Tibial nerve (tissue), 4 donors: ENCODE data around the gene TBRG4. TPM values are rescaled to one million over a fixed set of nuclear protein-coding genes. Genes with fewer than 3 reads are reported as not detected.

Source experiments
- DNase-seq, 2 donors: peaks; one replicate each; pipeline ENCODE4 v3.0.0-alpha.2; 2019; ENCODE audit warnings: low spot score in 2 of 2
- H3K27ac ChIP-seq, 4 donors: fragments of 200-600 bp; sonication (generic) in 3 of 4; one replicate each; pipeline ENCODE4 v1.5.1; 2017 to 2019; ENCODE audit warnings: mild to moderate bottlenecking in 1 of 4
- H3K27me3 ChIP-seq, 2 donors: fragments of 200-600 bp; sonication (generic) in 1 of 2; one replicate each; pipeline versions ENCODE4 v1.5.1 to v1.6.0; 2017 to 2019
- H3K36me3 ChIP-seq, 3 donors: fragments of 200-600 bp; sonication (generic); one replicate each; pipeline ENCODE4 v1.5.1; 2018 to 2019
- H3K4me1 ChIP-seq, 4 donors: fragments of 200-600 bp; sonication (generic) in 3 of 4; one replicate each; pipeline ENCODE4 v1.5.1; 2017 to 2019
- H3K4me3 ChIP-seq, 4 donors: fragments of 200-600 bp; sonication (generic) in 3 of 4; one replicate each; pipeline ENCODE4 v1.5.1; 2017 to 2019; ENCODE audit warnings: mild to moderate bottlenecking in 1 of 4, moderate library complexity in 1 of 4
- H3K9me3 ChIP-seq, 4 donors: fragments of 200-600 bp; sonication (generic) in 3 of 4; one replicate each; pipeline ENCODE4 v1.5.1; 2017 to 2019
- EP300 ChIP-seq, 2 donors: sonication (generic); formaldehyde crosslinking; IDR thresholded peaks; one replicate each; pipeline ENCODE4 v1.6.1; 2017; ENCODE audit warnings: antibody characterized with exemption in 2 of 2, mild to moderate bottlenecking in 1 of 2
- POLR2A ChIP-seq, 2 donors: fragments of 450-650 bp; IDR thresholded peaks; one replicate each; pipeline ENCODE4 v1.6.1; 2017; ENCODE audit warnings: antibody characterized with exemption in 2 of 2, mild to moderate bottlenecking in 2 of 2, moderate library complexity in 2 of 2
- WGBS, 2 donors: methylation state at CpG; one replicate each; pipeline ENCODE4 v1.1.5; 2018; 5-methylcytosine and 5-hydroxymethylcytosine counted together
- total RNA-seq, 4 donors: library from RNA; depleted of rRNA; stranded (reverse); fragments of >200 nt; gene quantifications; one replicate each; pipeline ENCODE4 v1.1.0, GENCODE V29; 2016
- TF ChIP-seq, protein P1 (sequence below), 5 experiments: fragments of 200-600 bp in 3 of 5; fragments of 450-650 bp in 2 of 5; sonication (generic) in 3 of 5; IDR thresholded peaks; one replicate each; pipeline ENCODE4 v1.5.1; 2016 to 2019; ENCODE audit warnings: antibody characterized with exemption in 5 of 5, mild to moderate bottlenecking in 3 of 5, moderate library complexity in 2 of 5

The TBRG4 gene
- total RNA-seq, 4 donors from 2014 or later, result 32.3 to 81.3 (median 54.0) TPM

DNA sequence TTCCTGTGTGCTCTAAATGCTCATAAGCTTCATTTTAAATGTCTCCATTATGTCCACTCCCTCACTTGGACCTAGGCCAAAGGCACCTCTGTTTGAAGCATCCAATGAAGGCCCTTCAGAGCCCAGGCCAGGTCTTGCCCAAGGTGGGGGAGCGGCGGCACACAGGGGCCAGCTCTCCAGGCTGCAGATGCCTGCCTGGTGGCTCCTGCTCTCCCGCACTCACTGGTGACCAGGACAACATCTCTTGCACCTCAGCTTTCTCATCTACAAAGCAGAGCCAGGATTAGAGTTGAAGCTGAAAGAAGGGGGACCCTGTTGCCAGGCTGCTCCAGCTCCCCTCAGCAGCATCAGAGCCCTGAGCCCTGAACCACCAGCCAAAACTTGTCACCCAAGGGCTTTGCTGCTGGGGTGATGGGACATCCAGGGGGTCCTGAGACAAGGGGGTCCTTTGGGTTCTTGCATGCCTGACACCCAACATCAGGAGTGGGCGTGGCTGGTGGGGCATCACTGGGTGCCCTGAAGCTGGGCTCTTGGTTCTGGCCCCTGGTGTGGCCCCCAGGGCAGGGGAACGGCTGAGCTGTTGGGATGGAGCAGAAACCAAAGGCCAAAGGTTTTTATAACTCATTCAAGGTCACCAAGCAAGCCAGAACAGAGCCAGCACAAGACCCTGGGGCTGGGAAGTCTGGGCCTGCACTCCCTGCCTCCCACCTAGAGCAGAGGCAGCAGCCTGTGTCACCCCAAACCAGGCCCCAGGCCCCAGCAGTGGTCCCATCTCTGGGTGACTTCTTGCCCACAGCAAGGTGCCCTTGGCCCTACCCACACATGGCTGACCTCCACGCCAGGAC lies 24.0 kb downstream of the TBRG4 start:
- Histone ChIP-seq H3K9me3 (no peaks in the 10 kb centered on the region), H3K27ac (peak overlapping the region in 3 of 4 donors; percentile 86 to 93 (median 92)), H3K4me1 (peaks cover 0 to 38% (median 8%) of the 10 kb centered on the region in 4 donors), H3K4me3 (no peak overlapping the region), H3K36me3 (peaks cover 0 to 30% (median 0%) of the 10 kb centered on the region in 3 donors), H3K27me3 (no peaks in the 10 kb centered on the region)
- no peak for DNase-seq
- TF ChIP-seq POLR2A (IDR thresholded peaks at IDR 0.05), result no peak
- TF ChIP-seq, protein P1, sequence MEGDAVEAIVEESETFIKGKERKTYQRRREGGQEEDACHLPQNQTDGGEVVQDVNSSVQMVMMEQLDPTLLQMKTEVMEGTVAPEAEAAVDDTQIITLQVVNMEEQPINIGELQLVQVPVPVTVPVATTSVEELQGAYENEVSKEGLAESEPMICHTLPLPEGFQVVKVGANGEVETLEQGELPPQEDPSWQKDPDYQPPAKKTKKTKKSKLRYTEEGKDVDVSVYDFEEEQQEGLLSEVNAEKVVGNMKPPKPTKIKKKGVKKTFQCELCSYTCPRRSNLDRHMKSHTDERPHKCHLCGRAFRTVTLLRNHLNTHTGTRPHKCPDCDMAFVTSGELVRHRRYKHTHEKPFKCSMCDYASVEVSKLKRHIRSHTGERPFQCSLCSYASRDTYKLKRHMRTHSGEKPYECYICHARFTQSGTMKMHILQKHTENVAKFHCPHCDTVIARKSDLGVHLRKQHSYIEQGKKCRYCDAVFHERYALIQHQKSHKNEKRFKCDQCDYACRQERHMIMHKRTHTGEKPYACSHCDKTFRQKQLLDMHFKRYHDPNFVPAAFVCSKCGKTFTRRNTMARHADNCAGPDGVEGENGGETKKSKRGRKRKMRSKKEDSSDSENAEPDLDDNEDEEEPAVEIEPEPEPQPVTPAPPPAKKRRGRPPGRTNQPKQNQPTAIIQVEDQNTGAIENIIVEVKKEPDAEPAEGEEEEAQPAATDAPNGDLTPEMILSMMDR (IDR thresholded peaks at IDR 0.05), result no peak
- no peak for TF ChIP-seq EP300 (IDR thresholded peaks at IDR 0.05)
- WGBS, 2 donors, result 79 to 97% methylated on average over 5 of the region's 6 CpGs

DNA sequence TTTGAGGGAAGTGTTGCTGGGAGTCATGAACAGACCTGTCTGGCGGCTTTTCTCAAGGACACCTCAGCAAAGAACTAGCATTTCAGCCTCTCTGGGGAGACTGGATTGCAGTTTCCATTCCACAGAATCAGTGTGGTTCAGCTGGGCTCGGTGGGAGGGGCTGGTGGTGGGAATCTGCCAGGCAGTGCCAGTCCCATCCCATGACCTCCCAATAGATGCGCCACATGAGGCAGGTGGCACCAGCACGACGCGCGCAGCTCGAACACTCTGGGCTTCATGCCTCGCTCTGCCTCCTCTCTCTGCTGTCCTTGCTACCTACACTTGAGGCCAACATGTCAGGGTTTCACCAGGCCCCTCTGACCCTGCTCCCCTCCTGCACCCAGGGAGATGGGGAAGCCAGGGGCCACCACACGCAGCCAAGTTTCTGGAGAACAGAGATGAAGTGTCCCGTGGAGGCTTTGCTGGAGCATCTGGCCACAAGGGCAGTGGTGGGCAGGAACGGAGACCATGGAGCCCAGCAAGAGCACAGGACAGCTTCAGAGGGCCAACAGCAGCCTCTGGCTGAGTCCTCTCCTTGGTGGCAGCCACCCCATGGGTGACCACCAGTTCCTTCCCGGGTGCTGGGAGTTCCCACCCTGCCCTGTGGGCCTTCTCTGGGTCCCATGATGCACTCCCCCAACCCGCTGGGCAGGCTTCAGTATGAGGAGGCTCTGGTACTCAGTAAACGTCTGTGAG lies 25.0 kb downstream of the TBRG4 start:
- TF ChIP-seq EP300 (IDR thresholded peaks at IDR 0.05), result no peak
- TF ChIP-seq, protein P1 (IDR thresholded peaks at IDR 0.05), result no peak
- no peak for TF ChIP-seq POLR2A (IDR thresholded peaks at IDR 0.05)
- WGBS, 2 donors, result 85 to 97% methylated on average over 10 to 15 of the region's 15 CpGs
- H3K36me3 ChIP-seq, result peaks cover 0 to 35% (median 0%) of the 10 kb centered on the region in 3 donors
- H3K4me3 ChIP-seq, result no peak overlapping the region
- no peaks in the 10 kb centered on the region for H3K9me3 ChIP-seq
- no peak for DNase-seq
- H3K27me3 ChIP-seq, result no peaks in the 10 kb centered on the region
- peaks cover 0 to 47% (median 15%) of the 10 kb centered on the region in 4 donors for H3K4me1 ChIP-seq
- no peak overlapping the region for H3K27ac ChIP-seq

DNA sequence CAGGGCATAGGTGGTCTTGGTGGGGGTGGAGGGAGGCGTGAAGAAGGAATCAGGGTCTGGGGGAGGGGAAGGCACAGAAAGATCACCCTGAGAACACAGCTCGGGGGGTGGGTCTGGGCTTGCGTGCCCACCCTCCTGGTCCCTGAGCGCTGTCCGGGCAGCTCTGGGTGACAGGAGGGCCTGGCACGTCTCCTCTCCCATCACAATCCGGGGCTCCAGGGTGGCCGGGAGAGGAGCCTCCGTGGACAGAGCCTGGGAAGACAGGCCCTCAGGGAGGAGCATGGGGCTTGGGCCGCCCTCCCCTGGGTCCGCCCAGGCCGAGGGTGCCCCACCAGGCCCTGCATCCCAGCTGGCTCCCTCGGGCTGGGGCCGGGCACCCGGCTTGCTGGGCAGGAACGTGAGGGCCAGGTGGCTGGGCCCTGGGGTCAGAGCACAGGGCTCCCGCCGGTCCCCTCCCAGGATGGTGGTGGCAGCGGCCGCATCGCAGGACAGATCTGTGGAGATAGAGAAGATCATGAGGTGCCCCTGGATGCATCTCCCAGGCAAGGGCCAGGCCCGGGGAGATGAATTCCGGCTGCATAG lies 25.8 kb downstream of the TBRG4 start:
- H3K4me1 ChIP-seq, result peaks cover 0 to 47% (median 15%) of the 10 kb centered on the region in 4 donors
- H3K36me3 ChIP-seq, result peaks cover 0 to 43% (median 0%) of the 10 kb centered on the region in 3 donors
- DNase-seq, result no peak
- no peak overlapping the region for H3K4me3 ChIP-seq
- no peaks in the 10 kb centered on the region for H3K27me3 ChIP-seq
- TF ChIP-seq EP300 (IDR thresholded peaks at IDR 0.05) (no peak), POLR2A (IDR thresholded peaks at IDR 0.05) (no peak)
- TF ChIP-seq, protein P1 (IDR thresholded peaks at IDR 0.05), result no peak
- no peaks in the 10 kb centered on the region for H3K9me3 ChIP-seq
- WGBS, 2 donors, result 81 to 82% methylated on average over 16 to 22 of the region's 23 CpGs
- peak overlapping the region in 1 of 4 donors; percentile 67 for H3K27ac ChIP-seq

DNA sequence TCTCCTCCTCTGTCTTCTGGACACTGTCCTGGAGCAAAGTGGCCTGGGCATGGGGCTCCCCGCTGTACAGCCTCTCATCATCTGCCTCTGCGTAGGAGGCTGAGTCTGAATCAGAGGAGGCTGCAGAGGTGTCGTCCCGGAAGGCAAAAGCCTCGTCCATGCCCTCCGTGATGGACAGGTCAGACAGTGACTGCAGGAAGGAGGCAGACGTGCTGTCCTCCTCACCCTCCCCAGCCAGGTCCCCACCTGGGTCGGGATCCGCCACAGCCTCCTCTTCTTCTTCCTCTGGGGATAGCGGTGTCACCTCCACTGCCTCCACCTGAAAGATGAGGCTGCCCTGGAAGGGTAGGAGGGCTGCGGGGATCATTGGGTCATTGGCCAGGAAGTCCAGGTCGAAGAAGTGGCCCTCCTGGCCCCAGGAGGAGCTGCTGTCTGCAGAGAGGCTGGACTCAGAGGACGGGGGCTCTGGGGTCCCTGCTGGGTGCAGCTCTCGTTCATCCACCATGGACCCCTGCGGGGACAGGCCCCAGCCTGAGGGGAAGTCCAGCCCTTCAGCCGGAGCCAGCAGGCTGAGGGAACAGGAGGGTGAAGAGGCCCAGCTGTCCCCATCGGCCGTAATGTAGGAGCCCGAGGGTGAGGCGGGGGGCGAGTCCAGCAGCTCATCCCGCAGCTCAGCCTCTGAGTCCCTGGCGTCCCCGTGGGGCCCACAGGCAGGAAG lies 26.4 kb downstream of the TBRG4 start:
- Histone ChIP-seq H3K4me3 (no peak overlapping the region), H3K27ac (peak overlapping the region in 2 of 4 donors; percentile 64 to 67), H3K4me1 (peaks cover 0 to 47% (median 15%) of the 10 kb centered on the region in 4 donors), H3K36me3 (peaks cover 0 to 50% (median 0%) of the 10 kb centered on the region in 3 donors), H3K27me3 (no peaks in the 10 kb centered on the region), H3K9me3 (no peaks in the 10 kb centered on the region)
- no peak for TF ChIP-seq POLR2A (IDR thresholded peaks at IDR 0.05)
- no peak for TF ChIP-seq EP300 (IDR thresholded peaks at IDR 0.05)
- TF ChIP-seq, protein P1 (IDR thresholded peaks at IDR 0.05), result no peak
- no peak for DNase-seq
- 61 to 72% methylated on average over 15 to 24 of the region's 24 CpGs for WGBS, 2 donors
